Upper lobe of left lung (tissue), 6 donors: ENCODE data around the gene RFTN1. TPM values are rescaled to one million over a fixed set of nuclear protein-coding genes. Genes with fewer than 3 reads are reported as not detected.
A peak's percentile ranks its signal among the peaks of the same experiment; 100 is the strongest.

Experiments
- ATAC-seq, 2 donors: fragments of 200-7000 bp; cut with Tn5 transposase; one replicate each; pipeline ENCODE4 v1.9.1; 2022; ENCODE audit warnings: mild to moderate bottlenecking in 2 of 2, moderate library complexity in 2 of 2; ENCODE audit not compliant: low FRiP score in 2 of 2
- DNase-seq, 2 donors: peaks; one replicate each; pipeline ENCODE4 v3.0.0-alpha.2; 2019 to 2020
- H3K27ac ChIP-seq, 4 donors: fragments of 200-600 bp; sonication (generic); one replicate each; pipeline ENCODE4 v1.5.1; 2016 to 2019
- H3K27me3 ChIP-seq, 4 donors: fragments of 200-600 bp; sonication (generic); one replicate each; pipeline ENCODE4 v1.5.1; 2017 to 2019
- H3K36me3 ChIP-seq, 4 donors: fragments of 200-600 bp; sonication (generic); one replicate each; pipeline ENCODE4 v1.5.1; 2016 to 2019
- H3K4me1 ChIP-seq, 4 donors: fragments of 200-600 bp; sonication (generic); one replicate each; pipeline ENCODE4 v1.5.1; 2018 to 2019
- H3K4me3 ChIP-seq, 4 donors: fragments of 200-600 bp; sonication (generic); one replicate each; pipeline ENCODE4 v1.5.1; 2017 to 2019; ENCODE audit warnings: mild to moderate bottlenecking in 2 of 4, moderate library complexity in 1 of 4
- H3K9me3 ChIP-seq, 4 donors: fragments of 200-600 bp; sonication (generic); one replicate each; pipeline ENCODE4 v1.5.1; 2018 to 2019
- EP300 ChIP-seq, 4 donors: sonication (generic); formaldehyde crosslinking; IDR thresholded peaks; one replicate each; pipeline ENCODE4 v1.5.1; 2017; ENCODE audit warnings: antibody characterized with exemption in 4 of 4, control low read depth in 2 of 4
- POLR2A ChIP-seq, 4 donors: fragments of 450-650 bp; IDR thresholded peaks; one replicate each; pipeline ENCODE4 v1.5.1; 2016 to 2017; ENCODE audit warnings: antibody characterized with exemption in 4 of 4, mild to moderate bottlenecking in 2 of 4
- POLR2AphosphoS5 ChIP-seq, 2 donors: sonication (generic); formaldehyde crosslinking; IDR thresholded peaks; one replicate each; pipeline ENCODE4 v1.5.1; 2017; ENCODE audit warnings: antibody characterized with exemption in 2 of 2
- WGBS, 2 donors: methylation state at CpG; one replicate each; pipeline ENCODE4 v1.1.5; 2017 to 2018; 5-methylcytosine and 5-hydroxymethylcytosine counted together
- total RNA-seq, 6 donors: library from RNA; depleted of rRNA in 4 of 6; stranded (reverse); fragments of >200 nt in 4 of 6; gene quantifications; one replicate each; pipeline versions ENCODE4 v1.1.0 to v1.2.1, GENCODE V29; 2016 to 2021
- TF ChIP-seq, protein P1 (sequence below), 6 experiments: fragments of 450-650 bp in 4 of 6; fragments of 200-600 bp in 2 of 6; sonication (generic) in 2 of 6; IDR thresholded peaks; one replicate each; pipeline ENCODE4 v1.5.1; 2016 to 2019; ENCODE audit warnings: antibody characterized with exemption in 6 of 6
- donor health status: DM: no; HTN: no; CAD: no; lungs with moderate emphysema.
- donor health status: DM: no; HTN: yes; CAD: no; lungs with severe emphysema.

The RFTN1 gene
- total RNA-seq, 6 donors from 2014 or later, result 62.1 to 121 (median 76.1) TPM

- Histone ChIP-seq H3K4me1 (peaks cover 0 to 4% (median 0%) of the 10 kb centered on the region in 4 donors), H3K27ac (no peak overlapping the region), H3K27me3 (no peaks in the 10 kb centered on the region), H3K4me3 (no peak overlapping the region), H3K9me3 (no peaks in the 10 kb centered on the region), H3K36me3 (peaks cover 0 to 38% (median 10%) of the 10 kb centered on the region in 4 donors)
- WGBS, 2 donors, result 93 to 94% methylated on average over 7 of the region's 7 CpGs
- DNase-seq (no peak), ATAC-seq (no peak)
- no peak for TF ChIP-seq POLR2AphosphoS5 (IDR thresholded peaks at IDR 0.05)
- no peak for TF ChIP-seq EP300 (IDR thresholded peaks at IDR 0.05)
- TF ChIP-seq, protein P1, sequence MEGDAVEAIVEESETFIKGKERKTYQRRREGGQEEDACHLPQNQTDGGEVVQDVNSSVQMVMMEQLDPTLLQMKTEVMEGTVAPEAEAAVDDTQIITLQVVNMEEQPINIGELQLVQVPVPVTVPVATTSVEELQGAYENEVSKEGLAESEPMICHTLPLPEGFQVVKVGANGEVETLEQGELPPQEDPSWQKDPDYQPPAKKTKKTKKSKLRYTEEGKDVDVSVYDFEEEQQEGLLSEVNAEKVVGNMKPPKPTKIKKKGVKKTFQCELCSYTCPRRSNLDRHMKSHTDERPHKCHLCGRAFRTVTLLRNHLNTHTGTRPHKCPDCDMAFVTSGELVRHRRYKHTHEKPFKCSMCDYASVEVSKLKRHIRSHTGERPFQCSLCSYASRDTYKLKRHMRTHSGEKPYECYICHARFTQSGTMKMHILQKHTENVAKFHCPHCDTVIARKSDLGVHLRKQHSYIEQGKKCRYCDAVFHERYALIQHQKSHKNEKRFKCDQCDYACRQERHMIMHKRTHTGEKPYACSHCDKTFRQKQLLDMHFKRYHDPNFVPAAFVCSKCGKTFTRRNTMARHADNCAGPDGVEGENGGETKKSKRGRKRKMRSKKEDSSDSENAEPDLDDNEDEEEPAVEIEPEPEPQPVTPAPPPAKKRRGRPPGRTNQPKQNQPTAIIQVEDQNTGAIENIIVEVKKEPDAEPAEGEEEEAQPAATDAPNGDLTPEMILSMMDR (IDR thresholded peaks at IDR 0.05), result no peak
These were observed 167.0 kb downstream of the RFTN1 start for GRCh38 chr3:16346413-16347081.

GRCh38 chr3:16343101-16343500, 170.4 kb downstream of the RFTN1 start:
- WGBS, 2 donors, result 95 to 100% methylated on average over 1 of the region's 1 CpG

GRCh38 chr3:16338999-16339398, 174.5 kb downstream of the RFTN1 start:
- H3K4me1 ChIP-seq, result peaks cover 5 to 22% (median 18%) of the 10 kb centered on the region in 4 donors
- 9 to 21% methylated on average over 1 of the region's 1 CpG for WGBS, 2 donors
- H3K4me3 ChIP-seq, result no peak overlapping the region
- H3K27me3 ChIP-seq, result no peaks in the 10 kb centered on the region
- H3K27ac ChIP-seq, result peak overlapping the region; percentile 15 to 41 (median 24)
- ATAC-seq (peak; percentile 80 to 84), DNase-seq (peak in 1 of 2 donors; percentile 46)
- H3K36me3 ChIP-seq, result peaks cover 0 to 13% (median 2%) of the 10 kb centered on the region in 4 donors
- H3K9me3 ChIP-seq, result no peaks in the 10 kb centered on the region
- TF ChIP-seq EP300 (IDR thresholded peaks at IDR 0.05) (no peak), POLR2AphosphoS5 (IDR thresholded peaks at IDR 0.05) (peak; percentile 66 to 81), POLR2A (IDR thresholded peaks at IDR 0.05) (no peak)
- TF ChIP-seq, protein P1 (IDR thresholded peaks at IDR 0.05), result no peak

More at GRCh38 chr3:16343101-16343500, 170.4 kb downstream of the RFTN1 start:
- ATAC-seq (no peak), DNase-seq (no peak)
- H3K36me3 ChIP-seq, result peaks cover 0 to 8% (median 2%) of the 10 kb centered on the region in 4 donors
- H3K27ac ChIP-seq, result no peak overlapping the region
- H3K27me3 ChIP-seq, result no peaks in the 10 kb centered on the region
- H3K4me3 ChIP-seq, result no peak overlapping the region
- TF ChIP-seq, protein P1 (IDR thresholded peaks at IDR 0.05), result no peak
- TF ChIP-seq POLR2A (IDR thresholded peaks at IDR 0.05) (no peak), POLR2AphosphoS5 (IDR thresholded peaks at IDR 0.05) (no peak), EP300 (IDR thresholded peaks at IDR 0.05) (no peak)
- peaks cover 3 to 17% (median 13%) of the 10 kb centered on the region in 4 donors for H3K4me1 ChIP-seq
- no peaks in the 10 kb centered on the region for H3K9me3 ChIP-seq

DNA sequence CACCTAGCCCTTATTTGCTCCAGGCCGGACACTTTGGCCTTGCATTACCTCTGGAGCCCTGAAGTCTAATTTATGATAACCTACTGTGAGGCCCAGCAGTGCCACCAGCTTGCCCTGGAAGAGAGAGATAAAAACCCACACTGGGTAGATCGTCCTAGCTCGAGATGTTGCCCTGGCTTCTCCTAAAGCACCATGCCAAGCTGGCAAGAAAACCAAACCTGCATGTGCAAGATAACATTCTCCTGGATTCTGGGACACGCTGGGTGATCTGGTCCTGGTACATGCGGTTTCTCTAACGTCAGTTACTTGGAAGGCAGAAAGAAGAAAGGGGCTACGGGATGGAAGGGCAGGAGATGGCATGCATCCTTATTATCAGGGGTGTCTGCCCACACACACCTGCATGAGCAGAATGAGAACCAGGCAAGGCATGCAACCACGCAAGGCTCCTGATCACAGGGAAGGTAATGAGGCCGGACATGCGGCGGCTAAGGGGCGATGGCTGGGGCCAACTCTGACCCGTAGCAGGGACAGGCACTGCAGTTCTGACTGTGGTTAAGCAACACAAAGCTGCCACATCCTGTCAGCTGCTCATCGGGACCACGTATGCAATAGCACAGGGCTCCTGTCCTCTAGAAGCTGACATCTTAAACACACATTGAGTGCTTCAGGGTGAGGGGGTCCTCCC, 175.5 kb downstream of the RFTN1 start:
- DNase-seq (peak; percentile 51 to 61), ATAC-seq (peak in 1 of 2 donors; percentile 60)
- Histone ChIP-seq H3K9me3 (no peaks in the 10 kb centered on the region), H3K27ac (peak overlapping the region; percentile 6 to 41 (median 19)), H3K4me3 (no peak overlapping the region), H3K4me1 (peaks cover 5 to 25% (median 18%) of the 10 kb centered on the region in 4 donors), H3K36me3 (peaks cover 0 to 11% (median 2%) of the 10 kb centered on the region in 4 donors), H3K27me3 (no peaks in the 10 kb centered on the region)
- TF ChIP-seq POLR2A (IDR thresholded peaks at IDR 0.05), result no peak
- TF ChIP-seq EP300 (IDR thresholded peaks at IDR 0.05), result peak in 1 of 4 donors; percentile 25
- peak in 1 of 2 donors; percentile 56 for TF ChIP-seq POLR2AphosphoS5 (IDR thresholded peaks at IDR 0.05)
- WGBS, 2 donors, result 61 to 88% methylated on average over 15 of the region's 15 CpGs

DNA sequence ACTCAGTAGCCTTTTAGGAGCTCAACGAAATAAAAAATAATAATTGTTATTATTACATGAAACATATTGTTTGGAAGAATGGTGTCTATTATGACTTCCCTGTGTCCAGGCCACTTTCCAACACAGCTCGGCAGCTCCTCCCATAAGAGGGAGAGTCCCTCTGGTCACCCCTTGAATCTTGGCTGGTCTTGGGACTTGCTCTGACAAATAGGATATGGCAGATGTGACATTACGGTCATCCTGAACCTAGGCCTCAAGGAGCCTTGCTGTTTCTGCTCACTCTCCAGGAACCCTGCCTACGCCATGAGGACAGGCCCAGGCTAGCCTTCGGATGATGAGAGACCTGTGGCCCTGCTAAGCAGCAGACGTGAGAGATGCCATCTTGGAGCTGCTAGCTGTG, 176.7 kb downstream of the RFTN1 start:
- H3K36me3 ChIP-seq, result peaks cover 0 to 11% (median 2%) of the 10 kb centered on the region in 4 donors
- no peak overlapping the region for H3K4me3 ChIP-seq
- WGBS, 2 donors, result 91 to 93% methylated on average over 4 to 6 of the region's 6 CpGs
- TF ChIP-seq EP300 (IDR thresholded peaks at IDR 0.05) (no peak), POLR2AphosphoS5 (IDR thresholded peaks at IDR 0.05) (no peak), POLR2A (IDR thresholded peaks at IDR 0.05) (no peak)
- TF ChIP-seq, protein P1 (IDR thresholded peaks at IDR 0.05), result no peak
- DNase-seq (no peak), ATAC-seq (no peak)
- H3K4me1 ChIP-seq, result peaks cover 5 to 28% (median 18%) of the 10 kb centered on the region in 4 donors
- no peaks in the 10 kb centered on the region for H3K9me3 ChIP-seq
- peak overlapping the region in 2 of 4 donors; percentile 3 to 4 for H3K27ac ChIP-seq
- H3K27me3 ChIP-seq, result no peaks in the 10 kb centered on the region
